HepG2 (cell line): ENCODE measurements around the gene METTL22. TPM values are rescaled to one million over a fixed set of nuclear protein-coding genes. Genes with fewer than 3 reads are reported as not detected.

Experiments
- DBP ChIP-seq: sonication (generic); formaldehyde crosslinking; IDR thresholded peaks from 2 replicates; pipeline ENCODE4 v1.4.0; 2020; ENCODE audit warnings: missing genetic modification reagents; ENCODE audit errors: not compliant biosample characterization
- FOXC1 ChIP-seq: sonication (generic); formaldehyde crosslinking; IDR thresholded peaks from 2 replicates; pipeline ENCODE4 v1.8.0; 2022; ENCODE audit warnings: mild to moderate bottlenecking, missing genetic modification reagents, borderline replicate concordance
- HNRNPUL1 ChIP-seq: fragments of 200-400 bp; formaldehyde crosslinking; IDR thresholded peaks from 2 replicates; pipeline ENCODE4 v1.6.1; 2017; ENCODE audit warnings: low read depth, mild to moderate bottlenecking, low read length, moderate library complexity
- MLLT10 ChIP-seq: sonication (generic); formaldehyde crosslinking; IDR thresholded peaks from 2 replicates; pipeline ENCODE4 v1.4.0; 2020; ENCODE audit warnings: missing genetic modification reagents
- NFKB2 ChIP-seq: sonication (generic); formaldehyde crosslinking; IDR thresholded peaks from 2 replicates; pipeline ENCODE4 v1.4.0; 2020; ENCODE audit warnings: missing genetic modification reagents, borderline replicate concordance
- NR2F6 ChIP-seq, 2 experiments: IDR thresholded peaks; 2 replicates each; pipeline ENCODE4 v1.6.1; 2016; ENCODE audit warnings: antibody characterized with exemption in 1 of 2, mild to moderate bottlenecking in 1 of 2
- YY1 ChIP-seq: IDR thresholded peaks from 2 replicates; pipeline ENCODE4 v1.6.1; 2011; ENCODE audit warnings: low read length, low read depth, moderate library complexity, mild to moderate bottlenecking; ENCODE audit not compliant: insufficient read depth, insufficient replicate concordance
- ZFP62 ChIP-seq: sonication (generic); formaldehyde crosslinking; IDR thresholded peaks from 2 replicates; pipeline ENCODE4 v1.4.0; 2020; ENCODE audit warnings: missing genetic modification reagents
- ZNF142 ChIP-seq: sonication (generic); formaldehyde crosslinking; IDR thresholded peaks from 2 replicates; pipeline ENCODE4 v1.4.0; 2020; ENCODE audit warnings: missing genetic modification reagents
- ZNF230 ChIP-seq: sonication (generic); formaldehyde crosslinking; IDR thresholded peaks from 2 replicates; pipeline ENCODE4 v1.4.0; 2020; ENCODE audit warnings: mild to moderate bottlenecking, missing genetic modification reagents
- ZNF280B ChIP-seq: sonication (generic); formaldehyde crosslinking; IDR thresholded peaks from 2 replicates; pipeline ENCODE4 v1.5.0; 2020; ENCODE audit warnings: missing genetic modification reagents, mild to moderate bottlenecking, borderline replicate concordance
- ZNF33A ChIP-seq: sonication (generic); formaldehyde crosslinking; IDR thresholded peaks from 2 replicates; pipeline ENCODE4 v1.5.1; 2020; ENCODE audit warnings: missing genetic modification reagents, mild to moderate bottlenecking, moderate library complexity, borderline replicate concordance
- ZNF343 ChIP-seq: sonication (generic); formaldehyde crosslinking; IDR thresholded peaks from 2 replicates; pipeline ENCODE4 v1.4.0; 2020; ENCODE audit warnings: mild to moderate bottlenecking, missing genetic modification reagents
- ZNF460 ChIP-seq: sonication (generic); formaldehyde crosslinking; IDR thresholded peaks from 2 replicates; pipeline ENCODE4 v1.5.1; 2020; ENCODE audit warnings: missing genetic modification reagents, mild to moderate bottlenecking, borderline replicate concordance
- ZNF572 ChIP-seq: sonication (generic); formaldehyde crosslinking; IDR thresholded peaks from 2 replicates; pipeline ENCODE4 v1.5.1; 2020; ENCODE audit warnings: mild to moderate bottlenecking, missing genetic modification reagents
- ZNF724P ChIP-seq: sonication (generic); formaldehyde crosslinking; IDR thresholded peaks from 2 replicates; pipeline ENCODE4 v1.8.0; 2022; ENCODE audit warnings: missing genetic modification reagents, borderline replicate concordance
- ZXDC ChIP-seq: sonication (generic); formaldehyde crosslinking; IDR thresholded peaks from 2 replicates; pipeline ENCODE4 v1.5.0; 2020; ENCODE audit warnings: mild to moderate bottlenecking, missing genetic modification reagents
- polyA plus RNA-seq, 8 experiments: library from polyadenylated mRNA; depleted of rRNA in 3 of 8; stranded (reverse) in 7 of 8; unstranded in 1 of 8; fragments of >200 nt; fragmentation: Illumina TruSeq in 4 of 8; extraction: Trizol in 4 of 8; gene quantifications; 2 replicates each; pipeline versions ENCODE4 v1.2.1 to v1.2.3, GENCODE V29; 2011 to 2016; ENCODE audit warnings: low read depth in 4 of 8, missing spikeins in 1 of 8, mixed read lengths in 1 of 8; ENCODE audit not compliant: insufficient read depth in 1 of 8
- total RNA-seq, 5 experiments: library from RNA; depleted of rRNA; stranded (reverse); fragments of >200 nt; fragmentation: Illumina TruSeq; extraction: Trizol; gene quantifications; 2 replicates each; pipeline ENCODE4 v1.2.3, GENCODE V29; 2016; ENCODE audit warnings: low read depth in 1 of 5

The METTL22 gene
- total and polyA plus RNA-seq, 2 of the 13 experiments (the other 11 are each of a cell fraction or from before 2014, with no cell fraction given): 36.2 to 94.8 TPM

- TF ChIP-seq ZNF460 (CRISPR knock-in tag) (no peak), HNRNPUL1 (no peak), YY1 (peak; percentile 97), ZNF343 (no peak), DBP (no peak), MLLT10 (0 out of 2 replicates have a peak, but pooled peaks have one; percentile 66), ZNF280B (CRISPR knock-in tag) (peak; percentile 97), ZNF230 (peak; percentile 79; the same call in 1 of the 2 replicates), NFKB2 (CRISPR knock-in tag) (peak; percentile 90; the same call in 1 of the 2 replicates), NR2F6 (IDR thresholded peaks at IDR 0.05) (no peak), NR2F6 (CRISPR knock-in tag; IDR thresholded peaks at IDR 0.05) (no peak; the same call in 1 of the 2 replicates), ZNF724P (no peak), ZNF572 (CRISPR knock-in tag) (peak; percentile 22; the same call in 1 of the 2 replicates), ZNF142 (peak; percentile 63; the same call in 1 of the 2 replicates), FOXC1 (peak; percentile 79; the same call in 1 of the 2 replicates), ZFP62 (CRISPR knock-in tag) (0 out of 2 replicates have a peak, but pooled peaks have one; percentile 59), ZXDC (CRISPR knock-in tag) (no peak; the same call in 1 of the 2 replicates), ZNF33A (CRISPR knock-in tag) (no peak)
Observed at GRCh38 chr16:8621572-8622314, at the start of gene METTL22 (continued).
